ENCODE measurements around the gene TRNAU1AP.
A peak's percentile ranks its signal among the peaks of the same experiment; 100 is the strongest.
"Not testable (repeated sequence)": the region's sequence is repeated elsewhere in the genome, so short reads cannot be mapped to it uniquely, and the experiment has no call there.

Gene TRNAU1AP

DNA sequence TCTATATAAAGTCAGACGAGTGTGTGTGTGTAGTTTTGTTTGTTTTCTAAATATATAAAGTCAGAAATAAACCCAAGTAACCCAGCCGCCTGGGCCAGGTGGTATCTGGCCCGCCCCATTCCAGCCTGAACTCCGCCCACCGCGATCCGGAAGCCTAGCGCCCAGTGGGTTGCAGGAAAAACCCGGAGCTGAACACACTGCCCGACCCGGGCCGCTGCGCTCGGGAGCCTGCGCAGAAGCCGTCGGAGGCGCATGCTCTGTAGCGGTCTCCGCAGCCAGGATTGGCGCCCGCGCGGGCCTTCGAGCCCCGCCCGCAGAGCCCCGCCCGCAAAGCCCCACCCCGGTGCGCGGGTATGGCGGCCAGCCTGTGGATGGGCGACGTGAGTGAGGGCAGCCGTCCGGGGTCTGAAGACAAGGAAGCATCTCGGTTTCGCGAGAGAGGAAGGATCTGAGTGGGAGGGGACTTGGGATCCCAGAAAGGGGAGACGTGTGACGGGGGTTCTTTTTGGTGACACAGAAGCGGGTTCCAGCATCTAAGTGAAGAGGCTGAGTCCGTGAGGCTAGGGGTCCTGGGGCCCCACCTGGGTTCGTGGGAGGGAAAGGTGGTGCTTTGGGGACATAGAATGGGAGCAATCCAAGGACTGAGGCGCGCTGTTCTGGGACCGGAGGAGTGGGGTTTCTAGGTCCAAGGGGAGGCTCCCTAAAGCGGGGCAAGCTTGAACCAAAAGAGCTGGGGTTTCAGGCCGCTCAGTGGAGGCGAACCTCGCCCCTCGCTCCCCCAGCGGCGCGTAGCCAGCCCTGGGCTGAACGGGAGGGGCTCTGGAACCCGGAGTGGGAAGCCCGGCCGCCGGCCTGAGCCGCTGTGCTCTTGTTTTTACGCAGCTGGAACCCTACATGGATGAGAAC lies at the start of gene TRNAU1AP:
Gene TRNAU1AP, plus strand, starts transcription at position 328 of the 906 bp plus-strand sequence. Its CDS starts 26 bp downstream, at position 354.
- peak; percentile 91 for DNase-seq

DNA sequence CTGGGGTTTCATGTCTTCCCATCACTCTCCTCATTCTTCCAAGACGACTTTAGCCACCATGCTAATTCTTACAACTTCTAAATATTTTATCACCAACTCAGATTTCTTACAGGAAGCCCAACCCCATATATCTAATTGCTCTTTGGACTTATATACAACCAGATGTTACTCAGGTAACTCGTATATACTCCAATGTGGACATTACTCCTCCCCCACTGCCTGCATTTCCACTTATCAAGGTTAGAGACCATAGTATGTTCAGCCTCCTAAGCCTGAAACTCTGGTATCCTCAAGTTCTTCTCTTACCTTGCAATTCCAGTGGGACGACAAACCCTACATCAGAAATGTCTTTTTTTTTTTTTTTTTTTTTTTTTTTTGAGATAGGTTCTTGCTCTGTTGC lies 49.8 kb upstream of the TRNAU1AP start:
- no peak for DNase-seq

DNA sequence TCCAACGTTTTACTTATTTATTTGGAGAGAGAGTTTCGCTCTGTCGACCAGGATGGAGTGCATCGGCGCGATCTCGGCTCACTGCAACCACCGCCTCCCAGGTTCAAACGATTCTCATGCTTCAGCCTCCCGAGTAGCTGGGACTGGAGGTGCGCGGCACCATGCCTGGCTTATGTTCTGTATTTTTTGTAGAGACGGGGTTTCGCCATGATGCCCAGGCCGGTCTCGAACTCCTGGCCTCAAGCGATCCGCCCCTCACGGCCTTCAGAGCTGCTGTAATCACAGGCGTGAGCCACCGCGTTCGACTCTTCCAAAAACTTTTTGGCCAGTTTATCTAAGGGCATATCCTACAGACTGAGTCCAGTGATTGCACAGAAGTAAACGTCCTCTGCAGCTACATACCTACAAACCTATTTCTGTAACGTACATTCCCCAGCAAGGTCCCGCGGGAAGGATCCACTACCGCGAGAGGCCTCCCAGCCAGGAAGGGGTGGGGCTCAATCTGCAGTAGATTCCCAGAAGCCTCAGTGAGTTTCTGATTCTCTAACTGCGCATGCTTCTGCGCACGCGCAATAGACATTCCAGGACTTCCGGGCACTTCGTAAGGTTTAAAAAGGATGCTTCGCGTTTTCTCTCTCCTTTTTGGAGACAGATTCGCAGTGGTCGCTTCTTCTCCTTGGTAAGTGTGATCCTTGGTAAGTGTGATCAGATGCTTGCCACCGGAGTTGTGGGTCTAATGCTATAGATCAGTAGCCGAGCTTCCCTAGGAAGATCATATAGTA lies 47.3 kb upstream of the TRNAU1AP start, which contains the start of gene RCC1:
Gene RCC1, plus strand, starts transcription at position 638 of the 782 bp plus-strand sequence. CDS start 23,824 bp downstream, outside the sequence.
- peak; percentile 96 for DNase-seq

- DNase-seq = no peak
Measured at GRCh38 chr1:28506907-28507246, 46.0 kb upstream of the TRNAU1AP start.

GRCh38 chr1:28507247-28507645 lies 45.6 kb upstream of the TRNAU1AP start:
- no peak for DNase-seq

GRCh38 chr1:28507646-28508434 lies 45.0 kb upstream of the TRNAU1AP start:
- no peak for DNase-seq

- DNase-seq = no peak
Measured at GRCh38 chr1:28508435-28508754, 44.5 kb upstream of the TRNAU1AP start.

DNA sequence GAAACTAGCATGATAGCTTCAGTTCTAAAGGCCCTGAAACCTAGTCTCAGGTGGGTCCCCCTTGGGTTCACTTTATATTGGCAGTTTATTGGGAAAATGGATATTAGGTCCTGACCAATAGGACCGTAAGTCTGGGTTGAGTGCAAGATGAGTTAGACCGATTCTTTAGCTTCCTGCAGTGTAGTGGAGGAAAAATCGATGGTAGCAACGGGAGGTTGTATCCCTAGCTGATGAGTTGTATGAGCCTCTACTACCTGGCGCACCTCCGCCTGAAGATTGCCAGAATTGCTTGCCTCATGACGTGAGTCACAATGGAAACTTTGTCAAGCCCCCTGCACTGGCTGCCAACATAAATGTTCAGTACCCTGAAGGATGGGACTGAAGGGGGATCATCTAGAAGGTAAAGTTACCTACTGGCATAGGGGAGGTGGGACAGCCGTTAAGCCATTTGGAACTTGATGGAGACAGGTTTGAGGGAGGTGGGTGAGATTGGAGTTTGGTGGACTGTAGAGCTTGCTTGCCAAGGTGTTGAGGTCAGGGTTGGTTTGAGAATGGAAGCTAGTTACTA lies 43.1 kb upstream of the TRNAU1AP start:
- DNase-seq = no peak

DNA sequence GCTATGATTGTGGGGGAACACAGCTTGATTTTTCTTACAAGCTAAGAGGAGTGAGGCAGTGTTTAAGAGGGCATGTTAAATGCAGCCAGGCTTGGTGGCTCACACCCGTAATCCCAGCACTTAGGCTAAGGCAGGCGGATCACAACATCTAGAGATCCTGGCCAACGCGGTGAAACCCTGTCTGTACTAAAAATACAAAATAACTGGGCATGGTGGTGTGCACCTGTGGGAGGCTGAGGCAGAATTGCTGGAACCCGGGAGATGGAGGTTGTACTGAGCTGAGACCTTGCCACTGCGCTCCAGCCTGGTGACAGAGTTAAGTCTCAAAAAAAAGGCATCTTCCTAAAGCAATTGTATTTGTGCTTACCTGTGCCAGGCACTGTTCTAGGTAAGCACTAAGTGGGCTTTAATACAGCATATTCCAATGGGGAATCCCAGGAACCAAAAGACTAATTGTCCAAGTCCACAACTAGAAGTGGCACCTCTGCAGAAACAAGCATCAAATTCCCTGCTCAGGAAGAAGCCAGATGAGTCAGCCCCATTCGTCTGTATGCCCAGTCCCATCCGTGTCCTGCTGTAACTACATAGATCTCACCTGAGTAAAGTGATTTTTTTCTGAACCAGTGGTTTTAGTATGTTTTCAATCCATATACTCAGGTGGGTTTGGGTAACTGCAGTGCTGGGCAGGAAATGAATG lies 42.5 kb upstream of the TRNAU1AP start:
- DNase-seq = peak; percentile 38

GRCh38 chr1:28510970-28511440 lies 41.9 kb upstream of the TRNAU1AP start:
- no peak for DNase-seq

DNA sequence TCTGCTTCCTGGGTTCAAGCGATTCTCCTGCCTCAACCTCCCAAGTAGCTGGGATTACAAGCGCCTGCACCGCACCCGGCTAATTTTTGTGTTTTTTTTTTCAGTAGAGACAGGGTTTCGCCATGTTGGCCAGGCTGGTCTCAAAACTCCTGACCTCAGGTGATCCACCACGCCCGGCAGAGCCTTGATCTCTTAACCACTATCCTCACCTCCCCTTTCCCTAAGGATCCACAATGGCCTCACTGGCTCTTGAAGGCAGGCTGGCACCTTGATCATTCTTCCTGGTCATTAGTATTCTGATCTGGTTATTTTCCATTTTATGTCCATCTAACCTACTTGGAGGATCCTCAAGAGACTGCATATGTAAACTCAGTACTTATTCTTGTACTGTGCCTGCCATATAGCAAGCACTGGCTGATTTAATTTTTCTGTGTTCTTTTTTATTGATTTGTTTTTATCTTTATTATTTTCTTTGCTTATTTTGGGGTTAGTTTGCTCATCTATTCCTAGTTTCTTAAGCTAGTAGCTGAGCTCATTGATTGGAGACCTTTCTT lies 40.8 kb upstream of the TRNAU1AP start:
- DNase-seq = no peak

DNA sequence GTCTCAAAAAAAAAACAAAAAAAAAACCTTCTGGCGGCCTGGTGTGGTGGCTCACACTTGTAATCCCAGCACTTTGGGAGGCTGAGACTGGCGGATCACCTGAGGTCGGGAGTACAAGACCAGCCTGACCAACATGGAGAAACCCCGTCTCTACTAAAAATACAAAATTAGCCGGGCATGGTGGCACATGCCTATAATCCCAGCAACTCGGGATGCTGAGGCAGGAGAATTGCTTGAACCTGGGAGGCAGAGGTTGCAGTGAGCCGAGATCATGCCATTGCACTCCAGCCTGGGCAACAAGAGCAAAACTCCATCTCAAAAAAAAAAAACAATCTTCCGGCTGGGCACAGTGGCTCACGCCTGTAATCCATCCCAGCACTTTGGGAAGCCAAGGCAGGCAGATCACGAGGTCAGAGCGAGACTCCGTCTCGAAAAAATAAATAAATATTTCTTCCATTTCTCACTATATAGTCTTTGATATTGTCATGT lies 38.4 kb upstream of the TRNAU1AP start:
- not testable (repeated sequence) for DNase-seq

- DNase-seq = no peak
Measured at GRCh38 chr1:28516518-28516956, 36.3 kb upstream of the TRNAU1AP start.

- DNase-seq = no peak
Measured at GRCh38 chr1:28517649-28517999, 35.3 kb upstream of the TRNAU1AP start.

DNA sequence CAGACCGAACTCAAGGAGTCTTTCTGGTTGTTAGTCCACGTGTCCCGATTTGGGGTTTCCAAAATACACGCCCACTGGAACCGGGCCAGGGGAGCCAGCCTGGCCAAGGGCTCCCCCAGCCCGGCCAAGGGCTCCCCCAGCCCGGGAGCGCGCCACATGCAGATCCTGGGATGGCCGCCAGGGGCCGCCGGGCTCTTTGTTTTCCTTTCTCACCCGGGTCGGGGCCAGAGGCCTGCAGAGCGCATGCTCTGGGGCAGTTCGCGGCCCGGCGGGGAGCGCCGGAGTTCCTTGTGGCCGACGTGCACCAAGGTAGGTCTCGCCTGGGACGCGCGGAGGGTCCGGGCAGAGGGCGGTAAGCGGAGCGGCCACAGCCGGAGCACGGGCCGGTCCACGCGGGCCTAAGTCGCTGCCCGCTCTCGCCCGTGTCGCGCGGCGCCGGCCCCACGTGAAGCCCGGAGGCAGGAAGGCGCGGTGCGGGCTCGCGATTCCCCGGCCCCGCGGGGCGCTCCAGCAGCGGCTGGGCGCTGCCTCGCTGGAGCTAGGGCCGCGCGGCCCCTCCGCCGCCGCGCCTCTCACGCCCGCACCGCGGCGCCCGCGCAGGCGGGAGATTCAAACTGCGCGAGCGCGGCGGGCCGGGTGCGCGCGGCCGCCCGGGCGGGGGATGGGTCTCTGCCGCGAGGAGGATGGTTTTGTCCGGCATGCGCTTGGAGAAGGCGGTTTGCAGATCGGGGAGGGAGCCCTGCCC lies 34.7 kb upstream of the TRNAU1AP start:
- peak; percentile 78 for DNase-seq

DNA sequence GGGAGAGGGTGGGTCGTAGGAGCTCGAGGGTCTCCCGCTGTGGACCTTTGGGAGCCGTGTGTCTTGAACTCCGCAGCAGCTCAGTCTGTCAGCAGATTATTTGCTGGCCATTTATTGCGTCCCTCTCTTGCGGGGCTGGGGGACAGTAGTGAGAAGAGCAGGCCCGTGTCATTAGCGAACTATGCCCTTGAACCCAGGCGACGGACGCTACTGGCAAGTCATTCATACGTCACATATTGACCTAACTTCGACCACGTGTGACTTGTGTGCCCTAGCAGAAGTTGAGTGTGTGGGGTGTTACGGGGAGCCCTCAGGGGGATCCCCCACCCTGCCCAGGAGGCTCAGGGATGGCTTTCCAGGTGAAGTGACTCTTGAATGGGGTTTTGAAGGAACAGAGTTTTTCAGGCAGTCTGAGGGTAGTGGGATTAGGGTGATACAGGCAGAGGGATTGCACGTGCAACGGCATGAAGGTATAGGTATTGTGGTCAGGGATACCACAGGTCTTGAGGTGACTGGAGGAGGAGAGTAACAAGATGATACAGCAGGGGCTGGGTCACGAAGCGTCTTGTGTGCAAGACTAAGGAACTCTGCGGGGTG lies 34.0 kb upstream of the TRNAU1AP start:
- no peak for DNase-seq

DNA sequence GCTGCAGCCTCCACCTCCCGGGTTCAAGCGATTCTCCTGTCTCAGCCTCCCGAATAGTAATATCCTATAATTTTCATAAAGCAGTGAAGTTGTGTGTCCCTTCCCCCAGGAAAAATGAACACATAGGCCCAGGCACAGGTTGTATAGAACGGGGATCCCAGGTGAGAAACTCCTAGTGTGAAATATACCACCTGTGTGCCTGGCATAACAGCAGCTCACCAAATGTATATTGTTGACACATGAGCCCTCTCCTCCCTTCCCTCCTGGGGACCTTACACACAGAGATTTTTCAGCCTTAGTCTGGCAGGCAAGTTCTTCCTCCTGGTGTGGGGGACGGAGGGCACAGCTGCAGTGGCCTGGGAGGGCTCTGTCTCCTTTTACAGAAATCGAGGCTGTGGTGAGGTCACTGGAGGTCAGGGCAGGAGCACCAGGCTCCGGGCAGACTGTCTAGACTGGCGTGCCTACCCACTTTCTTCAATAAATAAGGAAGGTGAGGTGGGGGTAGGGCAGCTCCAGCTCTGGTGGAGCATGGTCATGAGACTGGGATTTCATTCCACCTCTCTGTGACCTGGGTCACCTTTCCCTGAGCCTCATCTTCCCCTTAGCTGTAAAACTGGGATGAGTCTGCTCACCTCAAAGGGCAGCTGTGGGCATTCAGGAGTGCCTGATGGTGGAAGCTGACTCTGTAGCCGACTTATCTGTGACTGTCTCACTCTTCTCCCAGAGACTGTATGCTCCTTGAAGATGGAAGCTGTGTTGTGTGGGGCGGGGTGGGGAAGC lies 32.7 kb upstream of the TRNAU1AP start:
- DNase-seq = no peak

DNA sequence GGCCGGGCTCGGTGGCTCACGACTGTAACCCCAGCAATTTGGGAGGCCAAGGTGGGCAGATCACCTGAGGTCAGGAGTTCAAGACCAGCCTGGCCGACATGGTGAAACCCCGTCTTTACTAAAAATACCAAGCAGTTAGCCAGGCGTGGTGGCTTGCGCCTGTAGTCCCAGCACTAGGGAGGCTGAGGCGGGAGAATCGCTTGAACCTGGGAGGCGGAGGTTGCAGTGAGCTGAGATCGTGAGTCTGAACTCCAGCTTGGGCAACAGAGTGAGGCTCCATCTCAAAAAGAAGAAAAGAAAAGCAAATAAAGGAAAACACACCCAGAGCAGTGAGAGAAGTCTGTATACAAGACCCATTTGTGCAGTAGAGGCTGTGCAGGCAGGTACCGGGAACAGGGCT lies 32.1 kb upstream of the TRNAU1AP start:
- not testable (repeated sequence) for DNase-seq

DNA sequence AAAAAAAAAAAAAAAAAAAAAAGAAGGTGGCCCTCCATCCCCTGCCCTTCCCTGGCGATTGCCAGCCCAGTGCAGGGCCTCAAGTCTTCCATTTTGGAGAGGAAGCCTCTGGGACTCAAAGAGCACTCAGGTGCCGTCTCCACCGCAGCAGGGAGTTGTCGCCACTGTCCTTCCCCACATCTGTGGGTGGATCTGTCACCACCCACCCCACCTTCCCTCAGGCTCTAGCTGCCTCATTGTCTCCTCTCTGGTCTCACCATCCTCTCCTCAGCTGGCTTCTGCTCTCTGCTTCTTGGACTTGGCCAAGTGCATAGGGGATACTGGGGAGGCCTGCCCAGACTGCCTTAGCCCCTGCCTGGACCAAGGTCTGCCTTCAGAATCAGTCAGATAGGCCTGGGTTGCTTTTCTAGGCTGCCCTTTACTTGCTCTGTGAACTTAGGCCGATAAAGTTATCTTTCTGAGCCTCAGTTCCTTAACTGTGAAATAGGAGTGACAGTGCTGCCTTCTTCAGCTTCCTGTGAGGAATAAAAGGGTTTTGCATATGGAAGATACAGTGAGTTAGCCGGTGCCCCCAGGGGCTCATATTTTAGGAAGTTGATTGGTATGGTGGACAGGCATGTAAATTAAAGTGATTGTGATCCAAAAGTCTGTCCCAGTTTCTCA lies 31.3 kb upstream of the TRNAU1AP start:
- no peak for DNase-seq
